Tibial nerve (tissue), 4 donors: ENCODE data around the gene HSPB6. TPM values are rescaled to one million over a fixed set of nuclear protein-coding genes. Genes with fewer than 3 reads are reported as not detected.

Experiments used
- DNase-seq, 2 donors: peaks; one replicate each; pipeline ENCODE4 v3.0.0-alpha.2; 2019; ENCODE audit warnings: low spot score in 2 of 2
- H3K27ac ChIP-seq, 4 donors: fragments of 200-600 bp; sonication (generic) in 3 of 4; one replicate each; pipeline ENCODE4 v1.5.1; 2017 to 2019; ENCODE audit warnings: mild to moderate bottlenecking in 1 of 4
- H3K27me3 ChIP-seq, 2 donors: fragments of 200-600 bp; sonication (generic) in 1 of 2; one replicate each; pipeline versions ENCODE4 v1.5.1 to v1.6.0; 2017 to 2019
- H3K36me3 ChIP-seq, 3 donors: fragments of 200-600 bp; sonication (generic); one replicate each; pipeline ENCODE4 v1.5.1; 2018 to 2019
- H3K4me1 ChIP-seq, 4 donors: fragments of 200-600 bp; sonication (generic) in 3 of 4; one replicate each; pipeline ENCODE4 v1.5.1; 2017 to 2019
- H3K4me3 ChIP-seq, 4 donors: fragments of 200-600 bp; sonication (generic) in 3 of 4; one replicate each; pipeline ENCODE4 v1.5.1; 2017 to 2019; ENCODE audit warnings: mild to moderate bottlenecking in 1 of 4, moderate library complexity in 1 of 4
- H3K9me3 ChIP-seq, 4 donors: fragments of 200-600 bp; sonication (generic) in 3 of 4; one replicate each; pipeline ENCODE4 v1.5.1; 2017 to 2019
- CTCF ChIP-seq, 5 experiments: fragments of 200-600 bp in 3 of 5; fragments of 450-650 bp in 2 of 5; sonication (generic) in 3 of 5; IDR thresholded peaks; one replicate each; pipeline ENCODE4 v1.5.1; 2016 to 2019; ENCODE audit warnings: antibody characterized with exemption in 5 of 5, mild to moderate bottlenecking in 3 of 5, moderate library complexity in 2 of 5
- EP300 ChIP-seq, 2 donors: sonication (generic); formaldehyde crosslinking; IDR thresholded peaks; one replicate each; pipeline ENCODE4 v1.6.1; 2017; ENCODE audit warnings: antibody characterized with exemption in 2 of 2, mild to moderate bottlenecking in 1 of 2
- POLR2A ChIP-seq, 2 donors: fragments of 450-650 bp; IDR thresholded peaks; one replicate each; pipeline ENCODE4 v1.6.1; 2017; ENCODE audit warnings: antibody characterized with exemption in 2 of 2, mild to moderate bottlenecking in 2 of 2, moderate library complexity in 2 of 2
- whole genome bisulfite sequencing, 2 donors: methylation state at CpG; one replicate each; pipeline ENCODE4 v1.1.5; 2018; 5-methylcytosine and 5-hydroxymethylcytosine counted together
- total RNA-seq, 4 donors: library from RNA; depleted of rRNA; stranded (reverse); fragments of >200 nt; gene quantifications; one replicate each; pipeline ENCODE4 v1.1.0, GENCODE V29; 2016

HSPB6 gene
- total RNA-seq, 4 donors from 2014 or later: 85.2 to 190 (median 124) TPM

- no peak for DNase-seq
- Histone ChIP-seq H3K4me3 (no peak overlapping the region), H3K27ac (no peak overlapping the region), H3K9me3 (no peaks in the 10 kb centered on the region), H3K36me3 (peaks cover 0 to 84% (median 0%) of the 10 kb centered on the region in 3 donors), H3K4me1 (peaks cover 0 to 20% (median 11%) of the 10 kb centered on the region in 4 donors), H3K27me3 (no peaks in the 10 kb centered on the region)
- 89 to 92% methylated on average over 20 of the region's 20 CpGs for WGBS, 2 donors
- TF ChIP-seq CTCF (IDR thresholded peaks at IDR 0.05): no peak
- TF ChIP-seq EP300 (IDR thresholded peaks at IDR 0.05): no peak
- TF ChIP-seq POLR2A (IDR thresholded peaks at IDR 0.05): no peak
Observed at GRCh38 chr19:35780717-35781116, 23.9 kb upstream of the HSPB6 start.

DNA sequence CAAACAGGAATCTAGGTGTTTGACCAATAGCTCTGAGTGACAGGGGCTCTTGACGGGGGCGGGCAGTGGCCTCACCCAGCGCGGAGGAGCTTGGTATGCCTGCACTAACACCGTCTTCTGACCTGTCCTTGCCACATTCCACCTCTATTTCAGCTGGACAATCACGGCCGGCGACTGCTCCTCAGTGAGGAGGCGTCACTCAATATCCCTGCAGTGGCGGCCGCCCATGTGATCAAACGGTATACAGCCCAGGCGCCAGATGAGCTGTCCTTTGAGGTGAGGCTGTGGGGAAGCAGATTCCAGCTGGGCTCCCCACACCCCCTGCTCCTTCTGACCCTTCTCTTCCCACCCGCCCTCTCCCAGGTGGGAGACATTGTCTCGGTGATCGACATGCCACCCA is 23.2 kb upstream of the HSPB6 start:
- Histone ChIP-seq H3K27ac (no peak overlapping the region), H3K4me1 (peaks cover 0 to 24% (median 13%) of the 10 kb centered on the region in 4 donors), H3K4me3 (no peak overlapping the region), H3K9me3 (no peaks in the 10 kb centered on the region), H3K36me3 (peaks cover 0 to 77% (median 0%) of the 10 kb centered on the region in 3 donors), H3K27me3 (no peaks in the 10 kb centered on the region)
- no peak for DNase-seq
- TF ChIP-seq CTCF (IDR thresholded peaks at IDR 0.05): no peak
- TF ChIP-seq EP300 (IDR thresholded peaks at IDR 0.05): no peak
- no peak for TF ChIP-seq POLR2A (IDR thresholded peaks at IDR 0.05)
- 90 to 92% methylated on average over 16 of the region's 16 CpGs for WGBS, 2 donors

- Histone ChIP-seq H3K4me3 (no peak overlapping the region), H3K27me3 (no peaks in the 10 kb centered on the region), H3K9me3 (no peaks in the 10 kb centered on the region), H3K4me1 (peaks cover 0 to 30% (median 19%) of the 10 kb centered on the region in 4 donors), H3K27ac (no peak overlapping the region), H3K36me3 (peaks cover 0 to 67% (median 0%) of the 10 kb centered on the region in 3 donors)
- WGBS, 2 donors: 82% methylated on average over 8 of the region's 8 CpGs
- no peak for DNase-seq
- TF ChIP-seq POLR2A (IDR thresholded peaks at IDR 0.05): no peak
- TF ChIP-seq CTCF (IDR thresholded peaks at IDR 0.05): no peak
- TF ChIP-seq EP300 (IDR thresholded peaks at IDR 0.05): no peak
Observed at GRCh38 chr19:35779033-35779432, 22.2 kb upstream of the HSPB6 start.

DNA sequence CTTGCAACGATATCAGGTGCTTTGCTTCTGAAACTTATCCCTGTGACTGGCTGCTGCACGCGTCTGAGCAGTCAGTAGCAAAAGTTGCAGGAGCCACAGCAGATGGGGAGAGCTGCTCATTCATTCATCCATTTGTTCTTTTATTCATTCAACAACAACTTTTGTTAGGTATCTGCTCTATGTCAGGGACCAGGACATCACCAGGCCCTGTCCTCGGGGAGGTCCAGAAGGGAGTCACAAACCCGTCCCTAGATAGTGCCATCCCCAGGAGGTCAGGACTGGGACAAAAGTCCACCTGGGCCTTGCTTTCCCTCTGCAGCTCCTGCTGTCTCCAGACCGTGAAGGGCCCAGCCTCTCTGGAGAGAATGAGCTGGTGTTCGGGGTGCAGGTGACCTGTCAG is 21.1 kb upstream of the HSPB6 start:
- WGBS, 2 donors: 77 to 87% methylated on average over 7 of the region's 7 CpGs
- peaks cover 0 to 56% (median 0%) of the 10 kb centered on the region in 3 donors for H3K36me3 ChIP-seq

More for the DNA sequence above, 21.1 kb upstream of the HSPB6 start:
- Histone ChIP-seq H3K4me3 (no peak overlapping the region), H3K9me3 (no peaks in the 10 kb centered on the region), H3K4me1 (peaks cover 0 to 30% (median 19%) of the 10 kb centered on the region in 4 donors), H3K27me3 (no peaks in the 10 kb centered on the region), H3K27ac (no peak overlapping the region)
- no peak for DNase-seq
- TF ChIP-seq CTCF (IDR thresholded peaks at IDR 0.05) (no peak), POLR2A (IDR thresholded peaks at IDR 0.05) (no peak), EP300 (IDR thresholded peaks at IDR 0.05) (no peak)
